ENCODE measurements around the gene PIEZO1. TPM values are rescaled to one million over a fixed set of nuclear protein-coding genes. Genes with fewer than 3 reads are reported as not detected.
"Not testable (repeated sequence)": the region's sequence is repeated elsewhere in the genome, so short reads cannot be mapped to it uniquely, and the experiment has no call there.

The PIEZO1 gene
- total RNA-seq, 1 experiment from 2014 or later = 181 TPM

DNA sequence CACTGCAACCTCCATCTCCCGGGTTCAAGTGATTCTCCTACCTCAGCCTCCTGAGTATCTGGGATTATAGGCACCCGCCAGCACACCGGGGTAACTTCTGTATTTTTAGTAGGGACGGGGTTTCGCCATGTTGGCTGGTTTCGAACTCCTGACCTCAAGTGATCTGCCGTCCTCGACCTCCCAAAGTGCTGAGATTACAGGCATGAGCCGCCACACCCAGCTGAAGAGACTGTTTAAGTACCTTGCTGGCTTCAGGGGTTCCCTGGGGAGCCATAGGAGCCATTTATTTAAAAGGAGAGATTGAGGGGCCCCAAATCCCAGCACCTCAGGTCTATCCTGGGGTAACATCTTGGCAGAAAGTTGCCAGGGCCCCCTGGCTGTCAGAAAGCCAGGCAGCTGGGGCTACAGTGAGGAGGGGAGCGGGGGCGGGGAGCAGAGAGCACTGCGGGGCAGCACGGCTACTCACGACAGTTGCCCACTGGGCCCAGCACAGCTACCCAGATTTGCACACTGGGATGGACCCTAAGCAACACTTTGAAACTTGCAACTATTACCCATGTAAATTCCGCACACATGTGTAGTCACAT lies 100.4 kb downstream of the PIEZO1 start:
- H3K4me3 ChIP-seq = no peak overlapping the region
- no peak overlapping the region for H3K27ac ChIP-seq
- peaks cover 41% of the 10 kb centered on the region for H3K27me3 ChIP-seq (replicated peaks)
- no peaks in the 10 kb centered on the region for H3K36me3 ChIP-seq
- no peaks in the 10 kb centered on the region for H3K9me3 ChIP-seq (replicated peaks)
- peaks cover 21% of the 10 kb centered on the region for H3K4me1 ChIP-seq (replicated peaks)
- DNase-seq (ENCODE audit: low read depth in 1 of 2, low spot score in 2 of 2) = peak in 1 of 2 experiments; percentile 40

DNA sequence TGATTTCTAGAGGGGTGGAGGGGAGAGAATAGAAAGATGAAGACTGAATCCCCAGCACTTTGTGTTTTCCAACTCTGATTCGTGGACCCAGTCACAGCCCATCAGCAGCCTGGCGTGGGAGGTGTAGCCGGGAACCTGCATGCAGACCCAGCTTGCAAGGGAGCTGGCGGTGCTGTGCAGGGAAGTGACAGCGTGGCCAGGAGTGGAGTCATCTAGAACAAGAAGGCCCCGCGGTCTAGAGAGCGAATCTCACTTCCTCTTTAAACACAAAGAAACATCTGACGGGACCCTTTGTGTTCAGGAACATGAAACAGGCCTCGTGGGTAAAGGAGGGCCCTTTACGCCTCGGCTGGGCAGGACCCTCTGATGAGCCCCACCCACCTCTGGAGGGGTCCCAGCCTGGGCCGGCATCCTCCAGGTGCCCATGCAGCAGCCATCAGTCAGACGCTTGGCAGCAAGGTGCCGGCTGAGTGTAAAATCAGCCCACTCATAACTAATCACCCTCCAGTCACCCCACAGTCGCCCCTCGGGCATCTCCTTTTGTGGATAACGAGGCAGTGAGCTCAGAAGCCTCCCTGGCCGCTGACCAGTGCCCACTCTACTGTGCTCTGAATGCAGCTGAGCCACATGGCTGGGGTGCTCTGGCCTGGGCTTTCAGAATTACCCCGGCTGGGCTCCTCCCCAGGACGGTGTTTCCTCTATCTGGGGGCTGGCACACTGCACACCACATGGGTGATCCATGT lies 103.1 kb downstream of the PIEZO1 start:
- peaks cover 22% of the 10 kb centered on the region for H3K27me3 ChIP-seq (replicated peaks)
- H3K9me3 ChIP-seq (replicated peaks) = no peaks in the 10 kb centered on the region
- no peak overlapping the region for H3K27ac ChIP-seq
- DNase-seq (ENCODE audit: low read depth in 1 of 2, low spot score in 2 of 2) = peak in 1 of 2 experiments; percentile 41
- H3K36me3 ChIP-seq = no peaks in the 10 kb centered on the region
- peaks cover 21% of the 10 kb centered on the region for H3K4me1 ChIP-seq (replicated peaks)
- H3K4me3 ChIP-seq = no peak overlapping the region

DNA sequence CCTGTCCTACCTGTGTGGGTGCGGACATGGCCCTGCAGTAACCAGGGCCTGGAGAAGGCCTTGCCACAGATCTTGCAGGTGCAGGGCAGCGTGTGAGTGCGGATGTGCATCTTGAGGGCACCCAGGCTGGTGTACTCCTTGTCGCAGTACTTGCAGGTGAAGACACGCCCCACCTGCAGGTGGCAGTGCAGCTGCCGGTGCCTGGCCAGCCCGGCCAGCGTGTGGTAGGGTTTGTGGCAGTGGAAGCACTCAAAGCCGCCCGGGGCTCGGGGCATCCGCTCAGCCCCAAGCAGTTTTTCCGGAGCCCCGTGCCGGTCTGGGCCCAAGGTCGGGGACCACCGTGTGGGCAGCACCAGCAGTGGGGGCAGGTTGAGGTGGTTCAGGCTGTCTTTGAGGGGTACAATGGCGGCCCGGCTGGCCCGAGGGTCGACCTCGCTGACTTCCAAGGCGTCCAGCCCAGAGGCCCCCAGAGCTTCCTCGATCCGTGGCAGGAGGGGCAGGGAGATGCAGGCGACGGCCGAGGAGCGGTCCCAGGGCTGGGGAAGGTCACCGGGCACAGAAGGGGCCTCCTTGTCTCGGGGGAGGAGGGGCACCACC lies 103.8 kb downstream of the PIEZO1 start:
- Histone ChIP-seq H3K27ac (no peak overlapping the region), H3K36me3 (no peaks in the 10 kb centered on the region), H3K27me3 (replicated peaks) (peaks cover 15% of the 10 kb centered on the region), H3K4me3 (no peak overlapping the region), H3K4me1 (replicated peaks) (peaks cover 15% of the 10 kb centered on the region), H3K9me3 (replicated peaks) (no peaks in the 10 kb centered on the region)
- DNase-seq (ENCODE audit: low read depth in 1 of 2, low spot score in 2 of 2) = peak in 1 of 2 experiments; percentile 45

DNA sequence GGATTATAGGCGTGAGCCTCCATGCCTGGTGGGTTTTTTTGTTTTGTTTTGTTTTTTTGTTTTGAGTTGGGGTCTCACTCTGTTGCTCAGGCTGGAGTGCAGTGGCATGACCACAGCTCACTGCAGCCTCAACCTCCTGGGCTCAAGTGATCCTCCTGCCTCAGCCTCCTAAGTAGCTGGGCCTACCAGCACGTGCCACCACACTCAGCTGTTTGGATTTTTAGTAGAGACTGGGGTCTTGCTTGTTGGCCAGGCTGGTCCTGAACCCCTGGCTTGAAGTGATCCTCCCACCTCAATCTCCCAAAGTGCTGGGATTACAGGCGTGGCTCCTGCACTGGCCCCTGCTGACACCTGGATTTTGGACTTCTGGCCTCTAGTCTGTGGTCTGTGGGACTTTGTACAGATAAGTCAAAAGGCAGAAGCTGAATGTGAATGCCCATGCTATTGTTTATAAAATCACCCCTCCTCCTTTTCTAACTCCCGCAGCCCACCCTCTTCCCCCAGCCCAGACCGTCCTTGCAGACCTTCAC lies 104.4 kb downstream of the PIEZO1 start:
- peaks cover 10% of the 10 kb centered on the region for H3K27me3 ChIP-seq (replicated peaks)
- H3K36me3 ChIP-seq = no peaks in the 10 kb centered on the region
- no peak overlapping the region for H3K4me3 ChIP-seq
- no peaks in the 10 kb centered on the region for H3K9me3 ChIP-seq (replicated peaks)
- no peak overlapping the region for H3K27ac ChIP-seq
- H3K4me1 ChIP-seq (replicated peaks) = peaks cover 9% of the 10 kb centered on the region
- DNase-seq (ENCODE audit: low read depth in 1 of 2, low spot score in 2 of 2) = no peak

DNA sequence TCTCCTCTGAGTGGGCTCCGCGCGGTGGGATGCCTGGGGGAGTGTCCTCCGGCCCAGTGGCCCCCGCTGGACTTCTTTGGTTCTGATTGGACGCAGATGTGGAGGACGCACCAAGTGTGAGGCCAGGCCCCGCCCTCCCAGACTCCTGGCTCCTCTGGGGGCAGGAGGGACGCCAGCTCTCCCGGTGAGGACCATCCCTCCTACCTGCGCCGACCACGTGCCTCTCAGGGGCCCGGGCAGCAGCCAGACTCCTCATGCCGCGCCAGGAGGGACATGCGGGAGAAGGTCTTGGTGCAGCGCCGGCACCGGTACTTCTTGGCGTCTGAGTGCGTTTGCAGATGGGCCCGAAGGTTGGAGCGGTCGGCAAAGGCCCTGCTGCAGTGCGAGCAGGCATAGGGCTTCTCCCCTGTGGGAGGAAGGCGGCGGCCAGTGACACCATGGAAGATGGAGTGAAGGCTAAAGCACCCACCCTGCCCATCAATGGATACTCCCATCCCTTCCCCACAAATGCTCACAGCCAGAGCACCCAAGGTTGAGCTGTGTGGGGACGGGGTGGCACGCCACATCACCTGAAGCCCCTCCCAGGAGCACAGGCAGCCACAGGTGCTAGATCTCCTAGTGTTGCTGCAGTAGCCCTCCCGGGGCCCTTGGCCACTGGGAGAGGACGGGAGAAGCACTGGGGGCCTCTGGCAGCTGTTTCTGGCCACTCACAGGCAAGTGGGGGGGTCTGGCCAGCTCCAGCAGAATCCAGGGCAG lies 106.6 kb downstream of the PIEZO1 start:
- Histone ChIP-seq H3K9me3 (replicated peaks) (no peaks in the 10 kb centered on the region), H3K27me3 (replicated peaks) (no peaks in the 10 kb centered on the region), H3K36me3 (no peaks in the 10 kb centered on the region), H3K4me3 (no peak overlapping the region), H3K4me1 (replicated peaks) (no peaks in the 10 kb centered on the region), H3K27ac (no peak overlapping the region)
- DNase-seq (ENCODE audit: low read depth in 1 of 2, low spot score in 2 of 2) = peak in 1 of 2 experiments; percentile 49

DNA sequence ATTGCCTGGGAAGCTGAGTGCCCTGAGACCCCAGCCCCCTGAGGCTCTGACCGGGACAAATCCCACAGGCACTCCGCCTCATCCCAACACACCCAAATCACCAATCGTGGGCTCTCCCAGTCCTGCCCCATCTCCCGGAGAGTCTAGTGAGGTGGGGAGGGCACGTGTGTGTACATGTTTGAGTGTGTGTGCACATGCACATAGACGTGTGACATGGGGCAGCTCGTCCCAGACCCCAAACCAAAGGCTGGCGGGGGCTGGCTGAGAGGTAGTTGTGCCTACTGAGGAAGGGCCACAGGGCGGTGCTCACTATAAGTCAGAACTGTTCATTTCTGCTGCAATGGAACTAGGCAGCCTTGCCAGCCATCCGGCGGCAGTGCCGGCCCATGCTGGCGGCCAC lies 107.3 kb downstream of the PIEZO1 start:
- Histone ChIP-seq H3K9me3 (replicated peaks) (no peaks in the 10 kb centered on the region), H3K27ac (no peak overlapping the region), H3K4me3 (no peak overlapping the region), H3K36me3 (no peaks in the 10 kb centered on the region), H3K4me1 (replicated peaks) (no peaks in the 10 kb centered on the region), H3K27me3 (replicated peaks) (no peaks in the 10 kb centered on the region)
- DNase-seq (ENCODE audit: low read depth in 1 of 2, low spot score in 2 of 2) = no peak

DNA sequence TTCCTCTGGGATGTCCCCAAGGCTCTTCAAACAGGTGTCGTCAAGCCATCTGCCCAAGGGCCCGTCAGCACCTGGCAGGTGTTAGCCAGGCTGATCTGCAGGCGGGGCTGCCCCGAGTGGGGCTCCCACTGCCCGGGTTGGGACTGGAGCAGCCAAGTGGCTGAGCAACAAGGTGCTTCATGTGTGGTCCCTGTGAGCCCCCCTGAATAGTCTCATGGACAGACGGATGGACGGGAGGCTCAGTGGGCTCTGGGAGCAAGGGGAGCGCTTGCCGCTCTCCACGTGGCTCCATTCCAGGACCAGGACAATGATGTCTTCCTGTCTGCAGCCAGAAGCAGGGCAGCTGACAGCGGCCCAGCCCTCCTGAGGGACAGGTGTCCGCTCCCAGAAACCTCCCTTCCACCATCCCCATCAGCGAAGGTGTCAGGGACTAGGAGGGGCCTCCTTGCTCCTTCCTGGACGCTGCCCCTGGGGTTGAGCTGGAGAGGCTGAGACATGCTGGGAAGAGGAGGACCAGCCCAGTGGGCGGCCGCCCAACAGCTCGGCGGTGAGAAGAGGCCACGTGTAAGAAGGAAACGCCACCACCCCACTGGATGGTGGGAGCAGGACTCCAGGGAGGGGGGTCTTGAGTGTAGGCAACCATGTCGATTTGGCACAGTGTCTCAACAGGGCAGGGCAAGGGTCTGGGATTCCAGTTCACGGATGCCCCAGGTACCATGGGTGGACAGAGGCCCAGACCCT lies 108.3 kb downstream of the PIEZO1 start:
- Histone ChIP-seq H3K9me3 (replicated peaks) (no peaks in the 10 kb centered on the region), H3K4me3 (no peak overlapping the region), H3K27ac (no peak overlapping the region), H3K27me3 (replicated peaks) (no peaks in the 10 kb centered on the region), H3K4me1 (replicated peaks) (no peaks in the 10 kb centered on the region), H3K36me3 (no peaks in the 10 kb centered on the region)
- no peak for DNase-seq (ENCODE audit: low read depth in 1 of 2, low spot score in 2 of 2)

DNA sequence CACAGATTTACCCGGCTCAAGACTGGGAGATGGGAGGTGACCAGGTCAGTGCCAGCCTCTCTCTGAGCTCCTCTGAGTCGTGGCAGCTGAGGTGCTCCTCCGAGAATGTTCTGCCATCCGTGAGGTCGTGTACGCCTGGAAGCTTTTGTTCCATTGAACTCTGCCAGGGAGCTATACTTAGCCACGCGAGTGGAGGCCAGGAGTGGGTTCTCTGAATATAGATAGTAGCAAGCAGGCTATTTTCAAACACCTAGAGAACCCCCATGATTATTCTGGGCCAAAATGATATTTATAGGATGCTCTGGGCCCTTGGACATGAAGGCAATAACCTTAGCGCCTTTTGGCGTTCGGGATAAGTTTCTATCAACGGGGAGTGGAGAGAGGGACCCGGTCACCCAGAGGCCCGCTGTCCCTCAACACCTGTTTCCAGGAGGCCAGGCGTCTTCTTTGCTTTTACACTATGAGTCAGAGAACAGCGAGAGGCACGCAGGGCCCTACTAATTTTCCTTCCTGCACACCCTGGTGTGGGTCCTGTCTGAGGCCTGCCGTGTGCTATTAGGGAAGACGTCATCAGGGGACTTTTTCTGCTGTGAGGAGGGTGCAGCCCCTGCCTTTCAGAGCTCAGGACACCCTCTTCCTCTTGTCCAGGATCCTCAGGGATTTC lies 111.2 kb downstream of the PIEZO1 start:
- Histone ChIP-seq H3K4me3 (no peak overlapping the region), H3K27me3 (replicated peaks) (no peaks in the 10 kb centered on the region), H3K4me1 (replicated peaks) (no peaks in the 10 kb centered on the region), H3K9me3 (replicated peaks) (no peaks in the 10 kb centered on the region), H3K27ac (no peak overlapping the region), H3K36me3 (no peaks in the 10 kb centered on the region)
- DNase-seq (ENCODE audit: low read depth in 1 of 2, low spot score in 2 of 2) = no peak

DNA sequence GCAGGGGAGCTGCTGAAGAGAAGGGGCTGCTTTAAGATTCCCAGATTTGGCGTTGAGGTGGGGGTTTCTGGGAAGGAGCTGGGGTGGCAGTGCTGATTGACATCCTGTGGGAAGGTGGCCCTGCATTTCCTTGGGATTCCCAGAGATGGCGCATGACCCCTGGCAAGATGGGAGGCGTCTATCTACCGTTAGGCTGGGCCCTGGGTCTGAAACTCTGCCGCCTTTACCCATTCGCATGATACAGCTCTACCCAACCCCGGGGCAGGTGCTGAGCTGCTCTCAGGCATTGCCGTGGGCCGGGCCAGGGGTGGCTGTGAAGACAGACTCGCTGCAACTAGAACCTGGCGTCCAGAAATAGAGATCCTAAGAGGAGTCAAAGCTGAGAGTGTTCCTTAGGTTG lies 112.2 kb downstream of the PIEZO1 start:
- DNase-seq (ENCODE audit: low read depth in 1 of 2, low spot score in 2 of 2) = no peak
- Histone ChIP-seq H3K9me3 (replicated peaks) (no peaks in the 10 kb centered on the region), H3K27ac (no peak overlapping the region), H3K4me3 (no peak overlapping the region), H3K27me3 (replicated peaks) (no peaks in the 10 kb centered on the region), H3K4me1 (replicated peaks) (no peaks in the 10 kb centered on the region), H3K36me3 (no peaks in the 10 kb centered on the region)

DNA sequence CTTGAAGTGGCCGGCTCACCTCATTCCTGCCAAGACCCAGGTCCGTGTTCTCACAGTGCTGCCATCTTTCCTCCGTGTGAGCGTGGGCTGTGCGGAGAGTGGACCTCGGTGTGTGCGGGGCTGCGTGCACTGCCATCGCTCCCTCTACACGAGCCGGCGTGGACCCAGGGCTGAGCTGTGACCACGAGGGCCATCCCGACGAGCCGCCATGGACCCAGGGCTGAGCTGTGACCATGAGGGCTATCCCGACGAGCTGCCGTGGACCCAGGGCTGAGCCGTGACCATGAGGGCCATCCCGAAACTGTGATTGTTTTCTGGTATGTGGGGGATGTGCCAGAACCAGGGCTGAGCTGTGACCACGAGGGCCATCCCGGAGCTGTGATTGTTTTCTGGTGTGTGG lies 113.2 kb downstream of the PIEZO1 start:
- H3K27me3 ChIP-seq (replicated peaks) = no peaks in the 10 kb centered on the region

DNA sequence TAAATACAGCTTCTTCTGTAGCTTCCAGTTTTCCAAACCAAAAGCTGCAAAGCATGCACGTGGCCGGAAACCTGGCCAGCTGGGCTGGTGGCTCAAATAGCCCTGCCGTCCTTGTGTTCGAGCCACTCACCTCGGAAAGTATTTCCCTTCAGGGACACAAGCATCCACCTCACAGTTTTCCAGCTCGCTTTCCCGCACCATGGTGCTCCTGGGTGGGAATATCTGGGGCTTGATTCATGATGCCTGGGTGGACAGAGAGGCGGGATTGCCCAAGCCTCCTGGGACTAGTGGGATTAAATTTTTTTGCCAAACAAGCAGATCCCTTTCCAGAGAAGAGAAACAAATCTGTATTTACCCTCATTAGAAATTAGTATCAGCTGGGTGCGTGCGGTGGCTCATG lies 115.0 kb downstream of the PIEZO1 start:
- DNase-seq (ENCODE audit: low read depth in 1 of 2, low spot score in 2 of 2) = no peak
- Histone ChIP-seq H3K4me3 (no peak overlapping the region), H3K4me1 (replicated peaks) (no peaks in the 10 kb centered on the region), H3K9me3 (replicated peaks) (no peaks in the 10 kb centered on the region), H3K27ac (no peak overlapping the region), H3K27me3 (replicated peaks) (no peaks in the 10 kb centered on the region), H3K36me3 (no peaks in the 10 kb centered on the region; the same call in 1 of the 2 replicates)

More for the DNA sequence above, 113.2 kb downstream of the PIEZO1 start:
- Histone ChIP-seq H3K9me3 (replicated peaks) (no peaks in the 10 kb centered on the region), H3K36me3 (no peaks in the 10 kb centered on the region), H3K4me1 (replicated peaks) (no peaks in the 10 kb centered on the region), H3K27ac (no peak overlapping the region), H3K4me3 (no peak overlapping the region)
- DNase-seq (ENCODE audit: low read depth in 1 of 2, low spot score in 2 of 2) = no peak

DNA sequence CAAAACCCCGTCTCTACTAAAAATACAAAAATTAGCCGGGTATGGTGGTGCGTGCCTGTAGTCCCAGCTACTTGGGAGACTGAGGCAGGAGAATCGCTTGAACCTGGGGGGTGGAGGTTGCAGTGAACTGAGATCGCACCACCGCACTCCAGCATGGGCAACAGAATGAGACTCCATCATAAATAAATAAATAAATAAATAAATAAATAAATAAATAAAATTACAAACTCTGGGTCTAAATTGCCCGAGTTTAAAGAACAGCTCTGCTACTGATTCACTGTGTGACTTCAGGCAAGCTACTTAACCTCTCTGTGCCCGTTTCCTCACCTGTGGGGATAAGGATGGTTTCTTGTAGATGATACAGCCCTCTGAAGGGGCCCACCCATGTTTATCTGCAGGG lies 115.5 kb downstream of the PIEZO1 start:
- H3K36me3 ChIP-seq; H3K9me3 ChIP-seq (replicated peaks); H3K4me3 ChIP-seq; DNase-seq (ENCODE audit: low read depth in 1 of 2, low spot score in 2 of 2); H3K27ac ChIP-seq; H3K27me3 ChIP-seq (replicated peaks); H3K4me1 ChIP-seq (replicated peaks): not testable (repeated sequence)

DNA sequence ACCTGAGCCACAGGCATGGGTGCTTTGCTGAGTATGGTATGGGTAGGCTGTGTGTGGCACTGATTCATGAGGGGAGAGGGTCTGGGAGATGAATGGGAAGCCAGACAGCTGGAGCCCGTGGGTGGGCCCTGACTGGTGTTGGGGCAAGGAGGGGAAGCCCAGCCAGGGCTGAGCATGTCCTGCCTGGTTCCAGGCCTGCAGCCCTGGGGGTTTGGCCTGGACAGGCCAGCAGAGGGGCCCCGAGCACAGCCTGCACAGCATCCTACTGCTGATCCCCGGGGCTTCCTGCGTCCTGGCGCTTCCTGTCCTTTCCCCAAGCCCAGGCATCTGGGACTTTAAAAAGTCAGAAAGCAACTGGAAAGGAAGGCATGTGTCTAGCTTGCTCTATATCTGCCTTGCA lies 117.6 kb downstream of the PIEZO1 start:
- no peaks in the 10 kb centered on the region for H3K27me3 ChIP-seq (replicated peaks)
- DNase-seq (ENCODE audit: low read depth in 1 of 2, low spot score in 2 of 2) = no peak
- no peak overlapping the region for H3K27ac ChIP-seq
- H3K4me3 ChIP-seq = no peak overlapping the region
- H3K4me1 ChIP-seq (replicated peaks) = peaks cover 4% of the 10 kb centered on the region; the same call in 1 of the 2 replicates
- H3K36me3 ChIP-seq = no peaks in the 10 kb centered on the region; the same call in 1 of the 2 replicates
- H3K9me3 ChIP-seq (replicated peaks) = no peaks in the 10 kb centered on the region

All from SJSA1 (cell line).